Mucosa of stomach (tissue), 1 donor: ENCODE results near the gene RNF4.
"Not testable (repeated sequence)": the region's sequence is repeated elsewhere in the genome, so short reads cannot be mapped to it uniquely, and the experiment has no call there.

Experiments
- H3K27me3 ChIP-seq: one replicate; pipeline ENCODE4 v1.7.0; 2013; ENCODE audit warnings: mild to moderate bottlenecking, low read length; ENCODE audit not compliant: control insufficient read depth, insufficient read depth
- H3K36me3 ChIP-seq: one replicate; pipeline ENCODE4 v1.7.0; 2013; ENCODE audit warnings: low read length; ENCODE audit not compliant: control insufficient read depth, insufficient read depth
- H3K4me1 ChIP-seq: one replicate; pipeline ENCODE4 v1.7.0; 2013; ENCODE audit warnings: mild to moderate bottlenecking, low read length; ENCODE audit not compliant: control insufficient read depth, insufficient read depth
- H3K4me3 ChIP-seq: one replicate; pipeline ENCODE4 v1.7.0; 2013; ENCODE audit warnings: low read length
- H3K9ac ChIP-seq: one replicate; pipeline ENCODE4 v1.7.0; 2013; ENCODE audit warnings: mild to moderate bottlenecking, low read length, moderate library complexity
- H3K9me3 ChIP-seq: one replicate; pipeline ENCODE4 v1.7.0; 2013; ENCODE audit warnings: mild to moderate bottlenecking, low read length, moderate library complexity; ENCODE audit not compliant: control insufficient read depth
- donor health status: Pancreatic carcinoma.

Gene RNF4

GRCh38 chr4:2536193-2537010 is 67.5 kb downstream of the RNF4 start, which contains the start of gene FAM193A:
FAM193A (plus strand) TSS chr4:2536647; CDS start chr4:2536916, 269 bp downstream.
- Histone ChIP-seq H3K9me3 (no peaks in the 10 kb centered on the region), H3K9ac (peak within 1 kb of the TSS; percentile 83), H3K27me3 (no peaks in the 10 kb centered on the region), H3K4me1 (peaks cover 13% of the 10 kb centered on the region), H3K36me3 (no peaks in the 10 kb centered on the region), H3K4me3 (peak within 1 kb of the TSS; percentile 32)

DNA sequence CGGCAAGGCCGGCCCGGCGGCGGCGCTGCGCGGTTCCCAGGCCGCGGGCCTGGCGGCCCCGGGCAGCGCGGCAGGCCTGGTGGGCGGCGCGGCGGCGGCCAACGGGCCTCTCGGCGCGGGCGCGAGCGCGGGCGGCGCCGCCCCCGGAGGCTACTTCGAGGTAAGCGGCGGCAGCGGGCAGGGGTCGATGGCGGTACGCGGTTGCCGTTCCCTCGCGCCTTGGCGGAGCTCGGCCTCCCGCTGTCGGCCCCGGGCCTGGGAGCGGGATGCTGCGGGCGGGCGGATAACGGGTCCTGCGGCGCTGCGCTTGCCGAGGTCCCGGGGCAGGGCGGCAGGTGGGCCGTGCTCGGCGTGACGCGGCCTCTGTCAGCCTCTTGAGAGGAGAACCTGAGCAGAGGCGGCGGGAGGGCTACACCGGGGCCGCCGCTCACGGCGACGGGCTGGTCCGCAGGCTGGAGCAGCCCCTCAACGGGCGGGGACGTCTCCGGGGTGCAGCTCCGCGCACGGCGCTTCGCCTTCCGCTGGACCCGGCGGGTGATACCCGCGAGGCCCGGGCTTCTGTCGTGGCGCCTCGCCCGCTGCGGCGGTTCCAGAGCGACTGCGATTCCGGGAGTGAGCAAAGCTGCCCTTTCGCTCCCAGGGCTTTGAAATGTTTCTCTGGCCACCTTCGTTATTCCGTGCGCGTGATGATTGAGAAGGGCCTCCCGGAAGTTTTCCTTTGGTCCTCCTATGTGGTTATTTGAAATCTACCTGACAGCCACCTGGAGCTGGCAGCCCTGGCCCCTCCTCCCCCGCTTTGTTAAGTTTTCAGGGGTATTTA is 68.3 kb downstream of the RNF4 start:
- H3K4me1 ChIP-seq = peaks cover 13% of the 10 kb centered on the region
- H3K27me3 ChIP-seq = no peaks in the 10 kb centered on the region

GRCh38 chr4:2543580-2544191 is 74.8 kb downstream of the RNF4 start:
- not testable (repeated sequence) for H3K36me3 ChIP-seq, H3K4me3 ChIP-seq, H3K27me3 ChIP-seq, H3K4me1 ChIP-seq, H3K9me3 ChIP-seq, H3K9ac ChIP-seq

More for the DNA sequence above, 68.3 kb downstream of the RNF4 start:
- H3K9me3 ChIP-seq = no peaks in the 10 kb centered on the region
- H3K36me3 ChIP-seq = no peaks in the 10 kb centered on the region
- H3K4me3 ChIP-seq = peak overlapping the region; percentile 32
- peak overlapping the region; percentile 83 for H3K9ac ChIP-seq

- no peaks in the 10 kb centered on the region for H3K4me1 ChIP-seq
- H3K9me3 ChIP-seq = no peaks in the 10 kb centered on the region
- H3K9ac ChIP-seq = no peak overlapping the region
- H3K27me3 ChIP-seq = no peaks in the 10 kb centered on the region
- no peak overlapping the region for H3K4me3 ChIP-seq
- H3K36me3 ChIP-seq = no peaks in the 10 kb centered on the region
Measured at GRCh38 chr4:2545321-2546013, 76.6 kb downstream of the RNF4 start.

DNA sequence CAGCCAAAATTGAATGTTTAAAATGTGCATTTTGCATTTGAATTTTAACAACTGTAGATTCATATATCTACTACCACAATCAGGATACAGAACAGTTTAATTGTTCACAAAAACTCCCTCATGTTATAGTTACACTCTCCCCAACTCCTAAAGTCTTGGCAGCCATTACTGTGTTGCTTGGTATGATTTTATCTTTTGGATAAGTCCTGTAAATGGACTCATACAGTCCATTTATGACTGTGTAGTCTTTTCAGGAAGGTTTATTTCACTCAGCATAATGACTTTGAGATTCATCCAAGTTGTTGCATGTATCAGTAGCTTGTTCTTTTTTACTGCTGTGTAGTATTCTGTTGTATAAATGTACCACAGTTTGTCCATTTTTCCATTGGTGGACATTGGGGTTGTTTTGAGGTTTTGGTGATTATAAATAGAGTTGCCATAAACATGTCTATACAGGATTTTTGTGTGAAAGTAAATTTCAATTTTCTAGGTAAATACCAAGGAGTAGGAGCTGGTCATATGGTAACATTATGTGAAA is 77.4 kb downstream of the RNF4 start:
- Histone ChIP-seq H3K27me3 (no peaks in the 10 kb centered on the region), H3K9me3 (no peaks in the 10 kb centered on the region), H3K4me1 (no peaks in the 10 kb centered on the region), H3K36me3 (no peaks in the 10 kb centered on the region), H3K4me3 (no peak overlapping the region), H3K9ac (no peak overlapping the region)

- H3K9me3 ChIP-seq, H3K27me3 ChIP-seq: not testable (repeated sequence)
Measured at GRCh38 chr4:2546961-2547691, 78.2 kb downstream of the RNF4 start.

DNA sequence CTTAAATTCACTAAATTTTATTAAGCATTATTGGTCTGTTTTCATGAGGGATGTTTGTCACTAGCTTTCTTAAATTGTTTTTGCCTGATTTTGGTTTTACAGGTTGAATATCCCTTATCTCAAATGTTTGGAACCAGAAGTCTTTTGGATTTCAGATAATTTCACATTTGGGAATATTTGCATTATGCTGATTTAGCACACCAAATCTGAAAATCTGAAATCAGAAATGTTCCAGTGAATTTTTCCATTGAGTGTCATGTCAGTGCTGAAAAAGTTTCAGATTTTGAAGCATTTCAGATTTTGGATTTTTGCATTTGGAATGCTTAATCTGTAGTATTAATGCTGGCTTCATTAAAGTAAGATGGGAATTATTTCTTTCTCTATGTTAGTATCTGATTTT is 82.2 kb downstream of the RNF4 start:
- Histone ChIP-seq H3K9ac (no peak overlapping the region), H3K27me3 (no peaks in the 10 kb centered on the region), H3K4me1 (no peaks in the 10 kb centered on the region), H3K9me3 (no peaks in the 10 kb centered on the region), H3K4me3 (no peak overlapping the region), H3K36me3 (no peaks in the 10 kb centered on the region)

More at GRCh38 chr4:2546961-2547691, 78.2 kb downstream of the RNF4 start:
- not testable (repeated sequence) for H3K36me3 ChIP-seq, H3K4me1 ChIP-seq, H3K4me3 ChIP-seq, H3K9ac ChIP-seq

- H3K9me3 ChIP-seq = no peaks in the 10 kb centered on the region
- no peak overlapping the region for H3K9ac ChIP-seq
- H3K4me3 ChIP-seq = no peak overlapping the region
- H3K27me3 ChIP-seq = no peaks in the 10 kb centered on the region
- no peaks in the 10 kb centered on the region for H3K36me3 ChIP-seq
- H3K4me1 ChIP-seq = no peaks in the 10 kb centered on the region
Measured at GRCh38 chr4:2552806-2553205, 83.9 kb downstream of the RNF4 start.

GRCh38 chr4:2558301-2558700 is 89.4 kb downstream of the RNF4 start:
- Histone ChIP-seq H3K4me3 (no peak overlapping the region), H3K36me3 (no peaks in the 10 kb centered on the region), H3K9me3 (no peaks in the 10 kb centered on the region), H3K9ac (no peak overlapping the region), H3K27me3 (no peaks in the 10 kb centered on the region), H3K4me1 (peaks cover 6% of the 10 kb centered on the region)

DNA sequence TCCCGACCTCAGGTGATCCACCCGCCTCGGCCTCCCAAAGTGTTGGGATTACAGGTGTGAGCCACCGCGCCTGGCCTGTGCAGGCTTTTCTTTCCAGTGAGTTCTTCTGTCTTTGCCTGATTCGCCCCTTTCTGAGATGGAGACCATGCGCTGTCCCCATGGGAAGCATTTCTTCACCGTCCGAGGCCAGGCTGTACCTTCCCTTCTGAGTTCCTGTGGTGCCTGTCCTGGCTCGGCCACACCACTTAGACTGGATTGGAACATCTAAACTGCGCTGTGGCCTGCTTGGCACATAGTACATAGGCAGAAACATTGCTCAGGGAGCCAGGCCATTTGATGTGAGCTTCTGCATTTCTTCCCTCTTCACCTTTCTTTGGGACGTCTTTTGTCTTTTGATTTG is 91.3 kb downstream of the RNF4 start:
- Histone ChIP-seq H3K4me1 (peaks cover 6% of the 10 kb centered on the region), H3K9me3 (no peaks in the 10 kb centered on the region), H3K4me3 (no peak overlapping the region), H3K36me3 (no peaks in the 10 kb centered on the region), H3K9ac (no peak overlapping the region), H3K27me3 (no peaks in the 10 kb centered on the region)
